ENCODE measurements around the gene RAB31. TPM values are rescaled to one million over a fixed set of nuclear protein-coding genes. Genes with fewer than 3 reads are reported as not detected.

The RAB31 gene
- polyA plus RNA-seq, 1 donor from 2014 or later: 16.3 TPM

GRCh38 chr18:9714266-9715087 lies 6.4 kb downstream of the RAB31 start:
- Histone ChIP-seq H3K27me3 (ENCODE audit: insufficient read depth, low read depth, low read length) (peaks cover 7% of the 10 kb centered on the region), H3K9me2 (ENCODE audit: insufficient read depth, low read length) (no peaks in the 10 kb centered on the region), H3K4me3 (ENCODE audit: low read length) (no peak overlapping the region), H3K4me2 (ENCODE audit: low read length) (no peak overlapping the region), H3K27ac (ENCODE audit: low read length) (no peak overlapping the region), H2AFZ (ENCODE audit: low read depth, low read length) (no peak overlapping the region), H3K9ac (ENCODE audit: low read length) (no peak overlapping the region), H3K79me2 (replicated peaks; ENCODE audit: insufficient read depth, low read length) (peaks cover 13% of the 10 kb centered on the region), H3K36me3 (ENCODE audit: insufficient read depth, low read length) (no peaks in the 10 kb centered on the region), H3F3A (ENCODE audit: insufficient read depth, low read length, poor library complexity, severe bottlenecking) (no peaks in the 10 kb centered on the region), H3K9me3 (ENCODE audit: low read length) (no peaks in the 10 kb centered on the region), H4K20me1 (ENCODE audit: insufficient read depth) (no peaks in the 10 kb centered on the region)
- TF ChIP-seq EZH2 (IDR thresholded peaks at IDR 0.05; ENCODE audit: borderline replicate concordance, insufficient read depth, low read length, poor library complexity, severe bottlenecking) (no peak), RAD21 (conservative IDR thresholded peaks at IDR 0.05) (no peak), SMC3 (conservative IDR thresholded peaks at IDR 0.05; ENCODE audit: poor library complexity) (no peak), CTCF (IDR thresholded peaks at IDR 0.05; ENCODE audit: poor library complexity, severe bottlenecking) (no peak), REST (IDR thresholded peaks at IDR 0.05; ENCODE audit: borderline replicate concordance) (no peak), MXI1 (conservative IDR thresholded peaks at IDR 0.05; ENCODE audit: poor library complexity, severe bottlenecking) (no peak)

- TF ChIP-seq RAD21 (conservative IDR thresholded peaks at IDR 0.05) (no peak), EP300 (conservative IDR thresholded peaks at IDR 0.05; ENCODE audit: poor library complexity, severe bottlenecking) (no peak), TAF1 (IDR thresholded peaks at IDR 0.05; ENCODE audit: low read depth) (no peak), EZH2 (IDR thresholded peaks at IDR 0.05; ENCODE audit: borderline replicate concordance, insufficient read depth, low read length, poor library complexity, severe bottlenecking) (no peak), REST (IDR thresholded peaks at IDR 0.05; ENCODE audit: borderline replicate concordance) (no peak), MXI1 (conservative IDR thresholded peaks at IDR 0.05; ENCODE audit: poor library complexity, severe bottlenecking) (no peak), SMC3 (conservative IDR thresholded peaks at IDR 0.05; ENCODE audit: poor library complexity) (no peak), POLR2AphosphoS5 (IDR thresholded peaks at IDR 0.05) (no peak), CTCF (IDR thresholded peaks at IDR 0.05; ENCODE audit: poor library complexity, severe bottlenecking) (no peak)
- Histone ChIP-seq H3K9me2 (ENCODE audit: insufficient read depth, low read length) (no peaks in the 10 kb centered on the region), H3K27ac (ENCODE audit: low read length) (no peak overlapping the region), H3F3A (ENCODE audit: insufficient read depth, low read length, poor library complexity, severe bottlenecking) (no peaks in the 10 kb centered on the region), H3K79me2 (replicated peaks; ENCODE audit: insufficient read depth, low read length) (peaks cover 8% of the 10 kb centered on the region), H3K9ac (ENCODE audit: low read length) (no peak overlapping the region), H3K27me3 (ENCODE audit: insufficient read depth, low read depth, low read length) (peaks cover 3% of the 10 kb centered on the region), H4K20me1 (ENCODE audit: insufficient read depth) (no peaks in the 10 kb centered on the region), H2AFZ (ENCODE audit: low read depth, low read length) (no peak overlapping the region), H3K36me3 (ENCODE audit: insufficient read depth, low read length) (no peaks in the 10 kb centered on the region), H3K4me2 (ENCODE audit: low read length) (no peak overlapping the region), H3K9me3 (ENCODE audit: low read length) (no peaks in the 10 kb centered on the region), H3K4me3 (ENCODE audit: low read length) (no peak overlapping the region)
Observed at GRCh38 chr18:9715088-9715343, 6.9 kb downstream of the RAB31 start.

All from neural cell (in vitro differentiated cells).